SK-N-MC (cell line): ENCODE results near the gene TSPAN12.

Experiments used
- EZH2 ChIP-seq: fragments of 200-600 bp; sonication (generic); IDR thresholded peaks from one replicate; pipeline ENCODE4 v1.6.1; 2017; ENCODE audit warnings: antibody characterized with exemption
- POLR2AphosphoS5 ChIP-seq: IDR thresholded peaks from 2 replicates; pipeline ENCODE4 v1.6.1; 2012; ENCODE audit warnings: mild to moderate bottlenecking, low read depth, low read length, borderline replicate concordance

GRCh38 chr7:120856198-120856597 is 1.7 kb downstream of the TSPAN12 start:
- TF ChIP-seq POLR2AphosphoS5, result no peak
- TF ChIP-seq EZH2, result no peak
